ENCODE results near the gene ST8SIA4. TPM values are rescaled to one million over a fixed set of nuclear protein-coding genes. Genes with fewer than 3 reads are reported as not detected.
A peak's percentile ranks its signal among the peaks of the same experiment; 100 is the strongest.

Gene ST8SIA4
- total RNA-seq, 1 experiment from 2014 or later: not detected

DNA sequence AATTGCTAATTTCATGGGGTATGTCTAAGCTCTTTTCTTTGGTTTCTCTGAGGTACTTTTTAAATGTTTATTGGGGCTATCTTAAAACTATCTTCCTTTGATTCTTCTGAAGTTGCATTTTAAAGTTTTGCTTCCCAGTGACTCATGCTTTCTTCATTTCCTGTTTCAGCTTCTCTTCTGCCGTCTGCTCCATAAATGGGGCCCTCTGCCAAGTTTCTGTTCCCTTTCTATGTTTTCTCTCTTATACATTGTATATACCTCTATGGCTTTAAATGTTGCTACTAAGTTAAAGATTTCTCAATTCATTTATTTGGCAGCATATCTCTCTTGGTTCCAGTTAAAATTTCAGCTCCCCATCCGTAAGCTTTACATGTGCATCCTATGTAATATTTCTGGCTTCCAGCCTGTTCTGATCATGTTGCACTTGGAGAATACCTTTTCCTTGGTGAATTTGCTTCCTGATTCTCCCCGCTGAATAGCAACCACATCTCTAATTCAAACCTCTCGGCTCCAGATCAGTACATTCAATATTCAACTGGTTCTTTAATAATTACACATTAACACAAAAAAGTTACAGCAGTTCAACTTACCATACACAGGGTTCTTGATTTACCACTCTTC lies 125.3 kb downstream of the ST8SIA4 start:
- Histone ChIP-seq H3K27ac (ENCODE audit: low read depth, low read length) (peak overlapping the region; percentile 36; the same call in 1 of the 2 replicates), H3K4me2 (ENCODE audit: low read length) (peak overlapping the region; percentile 67)
- BruUV-seq (replicated peaks): no TSS peak

More for the DNA sequence above, 125.3 kb downstream of the ST8SIA4 start:
- TF ChIP-seq CBX3 (IDR thresholded peaks at IDR 0.05; ENCODE audit: low read depth) (0 out of 2 replicates have a peak, but pooled peaks have one; percentile 46), POLR2A (IDR thresholded peaks at IDR 0.05; ENCODE audit: borderline replicate concordance, extremely low read depth, insufficient read depth, insufficient read length) (no peak), TCF7L2 (IDR thresholded peaks at IDR 0.05; ENCODE audit: borderline replicate concordance, extremely low read depth, insufficient read depth, insufficient read length) (peak; percentile 83), YY1 (IDR thresholded peaks at IDR 0.05; ENCODE audit: extremely low read depth, insufficient replicate concordance, low read depth, low read length) (no peak), JUND (IDR thresholded peaks at IDR 0.05) (peak; percentile 66), SP1 (IDR thresholded peaks at IDR 0.05; ENCODE audit: low read depth) (peak; percentile 60), CEBPB (IDR thresholded peaks at IDR 0.05; ENCODE audit: low read depth) (peak; percentile 53), SRF (IDR thresholded peaks at IDR 0.05; ENCODE audit: low read depth) (peak; percentile 43; the same call in 1 of the 2 replicates), EZH2 (IDR thresholded peaks at IDR 0.05) (no peak), FOSL1 (IDR thresholded peaks at IDR 0.05; ENCODE audit: low read depth) (peak; percentile 75), REST (IDR thresholded peaks at IDR 0.05; ENCODE audit: low read depth) (no peak)
- peak; percentile 68 for ATAC-seq
- peak overlapping the region; percentile 86 for H2AFZ ChIP-seq (ENCODE audit: low read depth, low read length, poor library complexity, severe bottlenecking)
- H3K4me3 ChIP-seq (replicated peaks in 1 of 2; ENCODE audit: low read depth in 1 of 2, low read length in 2 of 2): peak overlapping the region in 1 of 2 experiments; percentile 31; a peak in 1 of 4 replicates
- H3K79me2 ChIP-seq (ENCODE audit: insufficient read depth, low read length): no peaks in the 10 kb centered on the region
- CTCF ChIA-PET: no interaction called here
- H3K4me1 ChIP-seq (ENCODE audit: control insufficient read depth in 1 of 2, insufficient read depth in 2 of 2, low read length in 2 of 2): peaks cover 9 to 20% of the 10 kb centered on the region in 2 experiments; a peak in 3 of 4 replicates
- no peaks in the 10 kb centered on the region for H3K27me3 ChIP-seq (ENCODE audit: insufficient read depth, low read length)
- no peaks in the 10 kb centered on the region for H3K9me3 ChIP-seq (ENCODE audit: control insufficient read depth in 1 of 2, insufficient read depth in 1 of 2, low read depth in 1 of 2, low read length in 2 of 2)
- peak overlapping the region; percentile 15; the same call in 1 of the 2 replicates for H3K9ac ChIP-seq (ENCODE audit: low read length)
- no peaks in the 10 kb centered on the region for H3K36me3 ChIP-seq (ENCODE audit: control insufficient read depth in 1 of 2, insufficient read depth in 2 of 2, low read length in 2 of 2)
- H3K9me2 ChIP-seq (ENCODE audit: insufficient read depth): no peaks in the 10 kb centered on the region
- RAD21 ChIA-PET (ENCODE audit: low non-redundant PET in 1 of 2, low total read pairs in 2 of 2, uncharacterized antibody in 2 of 2, unreplicated experiment in 2 of 2): no interaction called here
- H4K20me1 ChIP-seq (ENCODE audit: insufficient read depth): no peaks in the 10 kb centered on the region
- POLR2A ChIA-PET: no interaction called here
- intact Hi-C loops (cut with micrococcal nuclease): loop anchor here (5.0 to 10.0 kb wide), 2 partner anchors 900 to 1673 kb away; no protein-coding TSS in a partner anchor
- peak; percentile 29 for DNase-seq (ENCODE audit: low read depth, low spot score)
